LNCAP (cell line): ENCODE data around the gene NUMB.

Source experiments
- TF ChIP-seq, protein P1 (sequence below): fragments of 450-650 bp; IDR thresholded peaks from 2 replicates; pipeline ENCODE4 v1.5.1; 2017; ENCODE audit warnings: mild to moderate bottlenecking

The NUMB gene

GRCh38 chr14:73249108-73249507 lies 209.2 kb downstream of the NUMB start:
- TF ChIP-seq, protein P1, sequence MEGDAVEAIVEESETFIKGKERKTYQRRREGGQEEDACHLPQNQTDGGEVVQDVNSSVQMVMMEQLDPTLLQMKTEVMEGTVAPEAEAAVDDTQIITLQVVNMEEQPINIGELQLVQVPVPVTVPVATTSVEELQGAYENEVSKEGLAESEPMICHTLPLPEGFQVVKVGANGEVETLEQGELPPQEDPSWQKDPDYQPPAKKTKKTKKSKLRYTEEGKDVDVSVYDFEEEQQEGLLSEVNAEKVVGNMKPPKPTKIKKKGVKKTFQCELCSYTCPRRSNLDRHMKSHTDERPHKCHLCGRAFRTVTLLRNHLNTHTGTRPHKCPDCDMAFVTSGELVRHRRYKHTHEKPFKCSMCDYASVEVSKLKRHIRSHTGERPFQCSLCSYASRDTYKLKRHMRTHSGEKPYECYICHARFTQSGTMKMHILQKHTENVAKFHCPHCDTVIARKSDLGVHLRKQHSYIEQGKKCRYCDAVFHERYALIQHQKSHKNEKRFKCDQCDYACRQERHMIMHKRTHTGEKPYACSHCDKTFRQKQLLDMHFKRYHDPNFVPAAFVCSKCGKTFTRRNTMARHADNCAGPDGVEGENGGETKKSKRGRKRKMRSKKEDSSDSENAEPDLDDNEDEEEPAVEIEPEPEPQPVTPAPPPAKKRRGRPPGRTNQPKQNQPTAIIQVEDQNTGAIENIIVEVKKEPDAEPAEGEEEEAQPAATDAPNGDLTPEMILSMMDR, result no peak

DNA sequence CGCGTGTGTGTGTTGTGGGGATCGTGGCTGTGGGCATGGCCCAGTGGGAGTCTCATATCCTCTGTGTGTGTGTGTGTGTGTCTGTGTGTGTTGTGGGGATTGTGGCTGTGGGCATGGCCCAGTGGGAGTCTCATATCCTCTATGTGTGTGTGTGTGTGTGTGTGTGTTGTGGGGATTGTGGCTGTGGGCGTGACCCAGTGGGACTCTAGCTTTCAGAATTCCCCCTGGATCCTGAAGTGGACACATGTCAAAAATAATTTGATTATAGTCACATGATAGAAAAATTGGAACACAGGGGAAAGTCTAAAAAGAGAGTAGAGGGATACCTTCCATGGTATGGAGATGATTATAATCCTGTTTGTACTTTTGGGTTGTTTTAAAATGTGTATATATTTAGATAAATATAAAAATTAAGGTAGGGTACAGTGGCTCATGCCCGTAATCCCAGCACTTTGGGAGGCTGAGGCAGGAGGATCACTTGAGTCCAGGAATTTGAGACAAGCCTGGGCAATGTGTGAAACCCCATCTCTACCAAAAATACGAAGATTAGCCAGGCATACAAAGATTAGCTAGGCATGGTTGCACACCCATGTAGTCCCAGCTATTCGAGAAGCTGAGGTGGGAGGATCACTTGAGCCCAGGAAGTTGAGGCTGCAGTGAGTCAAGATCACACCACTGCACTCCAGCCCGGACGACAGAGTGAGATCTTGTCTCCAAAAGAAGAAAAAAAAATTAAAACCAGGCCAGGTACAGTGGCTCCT lies 210.1 kb downstream of the NUMB start:
- TF ChIP-seq, protein P1, result no peak

- TF ChIP-seq, protein P1, result no peak
Observed at GRCh38 chr14:73246387-73247150, 211.8 kb downstream of the NUMB start.

- TF ChIP-seq, protein P1, result no peak
Observed at GRCh38 chr14:73245480-73246325, 212.6 kb downstream of the NUMB start.

- TF ChIP-seq, protein P1, result no peak
Observed at GRCh38 chr14:73244541-73245290, 213.6 kb downstream of the NUMB start.

GRCh38 chr14:73243748-73244147 lies 214.6 kb downstream of the NUMB start:
- TF ChIP-seq, protein P1, result no peak

DNA sequence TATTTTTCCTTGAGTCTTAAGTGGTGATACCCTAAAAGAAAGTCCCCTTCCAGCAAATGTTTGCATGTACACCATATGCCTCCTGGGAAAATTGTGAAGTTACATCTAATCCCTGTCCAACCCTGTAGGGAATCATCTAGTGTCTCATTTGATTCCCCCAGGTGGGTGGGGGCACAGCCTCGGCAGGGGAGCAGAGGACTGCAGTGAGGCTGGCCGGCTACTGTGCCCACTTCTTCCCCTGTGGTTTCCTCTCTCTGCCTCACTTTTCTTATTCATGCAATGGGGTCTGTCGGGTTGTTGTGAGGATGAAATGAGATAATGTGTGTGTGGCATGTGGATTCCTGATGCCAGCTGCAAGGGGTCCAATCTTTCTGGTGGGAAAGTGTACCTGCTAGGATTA lies 215.0 kb downstream of the NUMB start:
- TF ChIP-seq, protein P1, result no peak
